H1 (cell line): ENCODE measurements around the gene MACC1. TPM values are rescaled to one million over a fixed set of nuclear protein-coding genes. Genes with fewer than 3 reads are reported as not detected.

Experiments used
- CTCF ChIA-PET: fragments of 300-600 bp; sonication (Branson Sonifier 250); formaldehyde crosslinking; loops from one replicate; lab custom pipeline; 2021; ENCODE audit not compliant: partially characterized antibody; lab: Charles Lee
- POLR2A ChIA-PET: fragments of 300-600 bp; sonication (Branson Sonifier 250); formaldehyde crosslinking; loops from one replicate; lab custom pipeline; 2021; ENCODE audit warnings: inconsistent platforms; ENCODE audit not compliant: partially characterized antibody; lab: Charles Lee
- DNase-seq, 2 experiments: peaks; one replicate each; pipeline versions ENCODE4 v3.0.0 to v3.0.0-alpha.2; 2010 to 2022; ENCODE audit warnings: low spot score in 2 of 2, low read depth in 1 of 2, mixed read lengths in 1 of 2
- FAIRE-seq: peaks from 2 replicates; lab custom pipeline; 2011; peaks lifted over from hg19 to GRCh38; lab: Jason Lieb, UNC
- H2AFZ ChIP-seq: 2 replicates; pipeline ENCODE4 v1.8.1; 2012; ENCODE audit warnings: low read length, inconsistent platforms
- H2AK5ac ChIP-seq: 2 replicates; pipeline ENCODE4 v1.6.1; 2013; ENCODE audit warnings: low read depth, low read length
- H2BK120ac ChIP-seq: replicated peaks from 2 replicates; pipeline ENCODE3; 2013; ENCODE audit warnings: low read depth, low read length, inconsistent platforms
- H2BK12ac ChIP-seq: 2 replicates; pipeline ENCODE4 v1.6.1; 2013; ENCODE audit warnings: low read depth, low read length
- H2BK15ac ChIP-seq: 2 replicates; pipeline ENCODE4 v1.6.1; 2013; ENCODE audit warnings: low read length
- H2BK20ac ChIP-seq: 2 replicates; pipeline ENCODE4 v1.6.1; 2013; ENCODE audit warnings: low read length
- H2BK5ac ChIP-seq: 2 replicates; pipeline ENCODE4 v1.6.1; 2013; ENCODE audit warnings: low read depth, low read length
- H3K14ac ChIP-seq: 2 replicates; pipeline ENCODE4 v1.6.1; 2013; ENCODE audit warnings: inconsistent platforms; ENCODE audit not compliant: insufficient read length
- H3K18ac ChIP-seq: 2 replicates; pipeline ENCODE4 v1.6.1; 2013; ENCODE audit warnings: low read length; ENCODE audit errors: extremely low read depth
- H3K23ac ChIP-seq: 2 replicates; pipeline ENCODE4 v1.6.1; 2013; ENCODE audit warnings: inconsistent platforms; ENCODE audit not compliant: insufficient read length
- H3K23me2 ChIP-seq: 2 replicates; pipeline ENCODE4 v1.6.1; 2013; ENCODE audit warnings: low read depth, low read length
- H3K27ac ChIP-seq: 2 replicates; pipeline ENCODE4 v1.6.1; 2011; ENCODE audit warnings: low read depth, low read length, inconsistent platforms
- H3K27me3 ChIP-seq, 4 experiments: replicated peaks in 1 of 4; 1 replicate in 1 of 4; 2 replicates in 3 of 4; pipeline versions ENCODE4 v1.6.1 to v1.8.1; 2011 to 2013; ENCODE audit warnings: low read length in 3 of 4, mild to moderate bottlenecking in 3 of 4, inconsistent platforms in 2 of 4, mixed read lengths in 2 of 4, moderate library complexity in 1 of 4; ENCODE audit not compliant: control insufficient read depth in 3 of 4, insufficient read depth in 3 of 4; ENCODE audit errors: extremely low read depth in 1 of 4
- H3K36me3 ChIP-seq, 4 experiments: 2 replicates each; pipeline versions ENCODE4 v1.6.1 to v1.8.1; 2011 to 2013; ENCODE audit warnings: mild to moderate bottlenecking in 4 of 4, low read length in 3 of 4, moderate library complexity in 2 of 4, control low read depth in 1 of 4, inconsistent platforms in 1 of 4; ENCODE audit not compliant: insufficient read depth in 4 of 4, control insufficient read depth in 2 of 4
- H3K4ac ChIP-seq: replicated peaks from 2 replicates; pipeline ENCODE3; 2013; ENCODE audit warnings: low read length, low read depth, mixed read lengths, inconsistent platforms; ENCODE audit not compliant: insufficient read length
- H3K4me1 ChIP-seq, 4 experiments: replicated peaks in 1 of 4; 1 replicate in 1 of 4; 2 replicates in 3 of 4; pipeline versions ENCODE4 v1.6.1 to v1.8.1; 2011 to 2013; ENCODE audit warnings: low read length in 3 of 4, inconsistent platforms in 2 of 4, mixed read lengths in 1 of 4; ENCODE audit not compliant: insufficient read depth in 4 of 4, control insufficient read depth in 3 of 4
- H3K4me2 ChIP-seq, 2 experiments: 2 replicates each; pipeline versions ENCODE4 v1.6.1 to v1.8.1; 2011 to 2013; ENCODE audit warnings: low read depth in 2 of 2, low read length in 2 of 2, control low read depth in 1 of 2, inconsistent platforms in 1 of 2, mild to moderate bottlenecking in 1 of 2; ENCODE audit not compliant: insufficient read depth in 1 of 2
- H3K4me3 ChIP-seq, 4 experiments: fragments of 200-600, 300-600 bp in 1 of 4; sonication (generic), shearing (Covaris generic), sonication (Bioruptor Twin) in 1 of 4; 2 replicates each; pipeline versions ENCODE4 v1.5.1 to v1.8.1; 2011 to 2016; ENCODE audit warnings: low read length in 4 of 4, low read depth in 3 of 4, control low read depth in 2 of 4, inconsistent platforms in 2 of 4, mild to moderate bottlenecking in 2 of 4, mixed read lengths in 1 of 4, moderate library complexity in 1 of 4; ENCODE audit not compliant: insufficient read depth in 2 of 4; ENCODE audit errors: extremely low read depth in 1 of 4
- H3K56ac ChIP-seq: replicated peaks from 2 replicates; pipeline ENCODE3; 2013; ENCODE audit warnings: low read depth, mild to moderate bottlenecking, mixed read lengths, low read length, inconsistent platforms; ENCODE audit not compliant: insufficient read length
- H3K79me1 ChIP-seq: 2 replicates; pipeline ENCODE4 v1.6.1; 2013; ENCODE audit warnings: low read depth, low read length, control low read depth
- H3K79me2 ChIP-seq, 2 experiments: 2 replicates each; pipeline versions ENCODE4 v1.6.1 to v1.8.1; 2012 to 2013; ENCODE audit warnings: low read length in 2 of 2, mild to moderate bottlenecking in 2 of 2, inconsistent platforms in 1 of 2; ENCODE audit not compliant: insufficient read depth in 2 of 2, control insufficient read depth in 1 of 2
- H3K9ac ChIP-seq, 4 experiments: replicated peaks in 1 of 4; 1 replicate in 1 of 4; 2 replicates in 3 of 4; pipeline versions ENCODE4 v1.6.1 to v1.8.1; 2011 to 2013; ENCODE audit warnings: low read depth in 3 of 4, low read length in 3 of 4, control low read depth in 2 of 4, mild to moderate bottlenecking in 2 of 4, moderate library complexity in 2 of 4, inconsistent platforms in 1 of 4; ENCODE audit errors: extremely low read depth in 1 of 4
- H3K9me3 ChIP-seq, 2 experiments: 2 replicates each; pipeline versions ENCODE4 v1.6.1 to v1.8.1; 2012 to 2013; ENCODE audit warnings: mild to moderate bottlenecking in 2 of 2, moderate library complexity in 2 of 2, control low read depth in 1 of 2, inconsistent platforms in 1 of 2, low read depth in 1 of 2, low read length in 1 of 2, mixed read lengths in 1 of 2; ENCODE audit not compliant: insufficient read depth in 2 of 2
- H4K20me1 ChIP-seq, 2 experiments: replicated peaks in 1 of 2; 2 replicates each; pipeline versions ENCODE3 to v1.8.1; 2011 to 2013; ENCODE audit warnings: inconsistent platforms in 2 of 2, low read length in 2 of 2, mild to moderate bottlenecking in 1 of 2; ENCODE audit not compliant: insufficient read depth in 2 of 2, control insufficient read depth in 1 of 2
- H4K5ac ChIP-seq: 2 replicates; pipeline ENCODE4 v1.6.1; 2013; ENCODE audit warnings: low read length, low read depth, mixed read lengths, inconsistent platforms; ENCODE audit not compliant: insufficient read length
- H4K8ac ChIP-seq: 2 replicates; pipeline ENCODE4 v1.8.0; 2013; ENCODE audit warnings: mild to moderate bottlenecking, moderate library complexity, low read length, inconsistent platforms; ENCODE audit not compliant: insufficient read depth; ENCODE audit errors: extremely low read depth
- H4K91ac ChIP-seq: replicated peaks from 2 replicates; pipeline ENCODE3; 2013; ENCODE audit warnings: low read length, mixed read lengths, inconsistent platforms; ENCODE audit not compliant: insufficient read length
- ASH2L ChIP-seq: fragments of 200-600, 300-600 bp; sonication (generic); IDR thresholded peaks from one replicate; pipeline ENCODE4 v1.7.1; 2017; ENCODE audit warnings: low read length
- BRCA1 ChIP-seq: IDR thresholded peaks from 2 replicates; pipeline ENCODE4 v1.6.1; 2012; ENCODE audit warnings: low read depth, low read length, improper control_type of control experiment
- HDAC2 ChIP-seq, 2 experiments: fragments of 300-600 bp in 1 of 2; sonication (generic) in 1 of 2; IDR thresholded peaks; 2 replicates each; pipeline ENCODE4 v1.6.1; 2011 to 2012; ENCODE audit warnings: low read depth in 2 of 2, low read length in 2 of 2, mild to moderate bottlenecking in 2 of 2, moderate library complexity in 2 of 2, borderline replicate concordance in 1 of 2, inconsistent platforms in 1 of 2
- HDAC6 ChIP-seq: IDR thresholded peaks from one replicate; pipeline ENCODE4 v1.7.1; 2012; ENCODE audit warnings: low read depth, mild to moderate bottlenecking, inconsistent platforms, low read length, moderate library complexity
- JUN ChIP-seq: IDR thresholded peaks from 2 replicates; pipeline ENCODE4 v1.6.1; 2011; ENCODE audit warnings: low read depth, mild to moderate bottlenecking, improper control_type of control experiment, low read length
- JUND ChIP-seq: IDR thresholded peaks from 2 replicates; pipeline ENCODE4 v1.6.1; 2011; ENCODE audit warnings: mild to moderate bottlenecking, improper control_type of control experiment, low read length
- KDM5A ChIP-seq: fragments of 200-600 bp; IDR thresholded peaks from 2 replicates; pipeline ENCODE4 v1.7.1; 2012; ENCODE audit warnings: mild to moderate bottlenecking, low read length, inconsistent platforms, mixed read lengths
- MAFK ChIP-seq: IDR thresholded peaks from 2 replicates; pipeline ENCODE4 v1.6.1; 2012; ENCODE audit warnings: low read depth, mild to moderate bottlenecking, improper control_type of control experiment, low read length
- NRF1 ChIP-seq: IDR thresholded peaks from 2 replicates; pipeline ENCODE4 v1.6.1; 2011; ENCODE audit warnings: mild to moderate bottlenecking, low read depth, low read length, improper control_type of control experiment
- POU5F1 ChIP-seq: IDR thresholded peaks from 2 replicates; pipeline ENCODE4 v1.6.1; 2011; ENCODE audit warnings: low read depth, mild to moderate bottlenecking, low read length, moderate library complexity
- SAP30 ChIP-seq: fragments of 300-600 bp; sonication (generic); IDR thresholded peaks from 2 replicates; pipeline ENCODE4 v1.7.1; 2012; ENCODE audit warnings: low read length, moderate library complexity, mild to moderate bottlenecking, inconsistent platforms; ENCODE audit not compliant: insufficient read depth, insufficient replicate concordance
- SIN3A ChIP-seq, 2 experiments: IDR thresholded peaks in 1 of 2; conservative IDR thresholded peaks in 1 of 2; 2 replicates each; pipeline ENCODE4 v1.6.1; 2011 to 2012; ENCODE audit warnings: low read length in 2 of 2, improper control_type of control experiment in 1 of 2, low read depth in 1 of 2, mild to moderate bottlenecking in 1 of 2
- TAF1 ChIP-seq: IDR thresholded peaks from 2 replicates; pipeline ENCODE4 v1.6.1; 2011; ENCODE audit warnings: mild to moderate bottlenecking, low read depth, low read length
- TAF7 ChIP-seq: optimal IDR thresholded peaks from 2 replicates; pipeline ENCODE3; 2011; ENCODE audit warnings: low read depth, mild to moderate bottlenecking, inconsistent platforms, low read length, moderate library complexity, borderline replicate concordance
- WGBS, 2 experiments: shearing (Covaris generic) in 1 of 2; methylation state at CpG; one replicate each; pipeline versions ENCODE4 v1.1.6 to v1.1.7; 2013 to 2015; ENCODE audit warnings: low lambda C conversion rate in 2 of 2, mixed read lengths in 2 of 2, inconsistent platforms in 1 of 2, low coverage in 1 of 2, missing lambda C conversion rate in 1 of 2; ENCODE audit not compliant: insufficient replicate concordance in 2 of 2, insufficient coverage in 1 of 2, insufficient read length in 1 of 2; ENCODE audit errors: extremely low coverage in 1 of 2, missing lambda C conversion rate in 1 of 2; 5-methylcytosine and 5-hydroxymethylcytosine counted together
- polyA plus RNA-seq, 7 experiments: library from polyadenylated mRNA; depleted of rRNA in 3 of 7; stranded (reverse) in 5 of 7; unstranded in 2 of 7; fragments of >200 nt in 5 of 7; fragments of 200-250 nt in 2 of 7; gene quantifications; 1 replicate in 5 of 7; 2 replicates in 1 of 7; 4 replicates in 1 of 7; pipeline versions ENCODE4 v1.2.1 to v1.2.3, GENCODE V29; 2011 to 2013; ENCODE audit warnings: missing spikeins in 2 of 7, mixed read lengths in 2 of 7
- total RNA-seq: library from RNA; stranded (reverse); fragmentation: NEBNext Ultra II Directional; extraction: Animal tissue kit (Norgen Biotek cat#: 25700); gene quantifications from 2 replicates; pipeline ENCODE4 v1.2.1, GENCODE V29; 2021

The MACC1 gene
- total and polyA plus RNA-seq, 2 of the 8 experiments (the other 6 are each of a cell fraction or from before 2014, with no cell fraction given) = 2.0 to 17.2 TPM

- no peak overlapping the region for H3K4me3 ChIP-seq
- FAIRE-seq = no peak
- no peaks in the 10 kb centered on the region for H3K27me3 ChIP-seq
- WGBS, 2 experiments = 93% methylated on average over 4 of the region's 4 CpGs; no CpG with 5 or more reads in 1 of the 2 experiments
- no peak for TF ChIP-seq SIN3A (conservative IDR thresholded peaks at IDR 0.05 in 1 of 2, IDR thresholded peaks at IDR 0.05 in 1 of 2; ENCODE audit: low read depth in 1 of 2, low read length in 2 of 2)
- no peak for TF ChIP-seq TAF7
- no peak for TF ChIP-seq POU5F1
- TF ChIP-seq ASH2L = no peak
- no peak for TF ChIP-seq HDAC6
- no peak for TF ChIP-seq SAP30
- TF ChIP-seq MAFK = no peak
- TF ChIP-seq NRF1 = no peak
- TF ChIP-seq BRCA1 = no peak
- no peak for TF ChIP-seq TAF1
- TF ChIP-seq JUND = no peak
- TF ChIP-seq KDM5A = no peak
- no peak for TF ChIP-seq HDAC2 (IDR thresholded peaks at IDR 0.05; ENCODE audit: borderline replicate concordance in 1 of 2, low read depth in 2 of 2, low read length in 2 of 2)
- TF ChIP-seq JUN = no peak
- H3K27ac ChIP-seq = no peak overlapping the region
- H3K9me3 ChIP-seq = no peaks in the 10 kb centered on the region
- ChIA-PET POLR2A (interaction anchor here (1.1 kb wide), 1 partner anchor 28 kb away, joined by 4 read pairs; no protein-coding TSS in a partner anchor), CTCF (interaction anchor here (1.0 to 1.5 kb wide), 3 partner anchors 8 to 30 kb away, joined by 3 to 4 read pairs (median 3); no protein-coding TSS in a partner anchor)
- H2BK5ac ChIP-seq = no peak overlapping the region
- H3K18ac ChIP-seq = no peak overlapping the region
- no peak overlapping the region for H4K91ac ChIP-seq
- H3K79me2 ChIP-seq = peaks cover 5 to 92% of the 10 kb centered on the region in 2 experiments
- peaks cover 0 to 11% (median 4%) of the 10 kb centered on the region in 4 experiments; a peak in 4 of 7 replicates for H3K4me1 ChIP-seq
- H3K4ac ChIP-seq = no peak overlapping the region
- peaks cover 0 to 10% (median 2%) of the 10 kb centered on the region in 4 experiments; a peak in 2 of 8 replicates for H3K36me3 ChIP-seq
- no peak overlapping the region for H3K9ac ChIP-seq
- H2BK120ac ChIP-seq = no peak overlapping the region
- no peak overlapping the region for H3K56ac ChIP-seq
- H2AFZ ChIP-seq = no peak overlapping the region
- no peak overlapping the region for H2BK12ac ChIP-seq
- no peak overlapping the region for H3K23ac ChIP-seq
- no peaks in the 10 kb centered on the region for H3K23me2 ChIP-seq
- H2AK5ac ChIP-seq = no peak overlapping the region
- H2BK15ac ChIP-seq = no peak overlapping the region
- H4K20me1 ChIP-seq = no peaks in the 10 kb centered on the region
- H3K4me2 ChIP-seq = no peak overlapping the region
- no peak overlapping the region for H3K14ac ChIP-seq
- no peak overlapping the region for H2BK20ac ChIP-seq
- DNase-seq = no peak
- H4K5ac ChIP-seq = no peak overlapping the region
- peaks cover 5% of the 10 kb centered on the region for H3K79me1 ChIP-seq
- H4K8ac ChIP-seq = no peak overlapping the region
Measured at GRCh38 chr7:20085086-20085485, 132.1 kb downstream of the MACC1 start.
